Stimulated activated naive CD8-positive, alpha-beta T cell treated with anti-CD3 and anti-CD28 coated beads, Interleukin-15, Interleukin-2, amounts not matched to agents 100 U/mL and 50 U/mL, for 24 hours (primary cell): ENCODE results near the gene PGM5.

Experiments
- ATAC-seq: fragments of 150-1000 bp; cut with Tn5 transposase; one replicate; pipeline ENCODE4 v1.10.0; 2021
- DNase-seq: peaks from one replicate; pipeline ENCODE4 v3.0.0; 2021

The PGM5 gene

GRCh38 chr9:68433531-68434110, 77.2 kb downstream of the PGM5 start:
- ATAC-seq (no peak), DNase-seq (no peak)

- no peak for ATAC-seq
Observed at GRCh38 chr9:68437785-68438184, 81.4 kb downstream of the PGM5 start.

GRCh38 chr9:68443624-68444023, 87.2 kb downstream of the PGM5 start:
- no peak for DNase-seq

More at GRCh38 chr9:68437785-68438184, 81.4 kb downstream of the PGM5 start:
- DNase-seq = no peak

GRCh38 chr9:68446836-68447235, 90.4 kb downstream of the PGM5 start:
- ATAC-seq = no peak
- DNase-seq = no peak

More at GRCh38 chr9:68443624-68444023, 87.2 kb downstream of the PGM5 start:
- ATAC-seq = no peak

GRCh38 chr9:68447611-68448010, 91.2 kb downstream of the PGM5 start:
- ATAC-seq = no peak
- DNase-seq = no peak

- ATAC-seq = no peak
- no peak for DNase-seq
Observed at GRCh38 chr9:68454579-68455334, 98.3 kb downstream of the PGM5 start.

GRCh38 chr9:68455451-68455850, 99.0 kb downstream of the PGM5 start:
- DNase-seq = no peak
- no peak for ATAC-seq

GRCh38 chr9:68457803-68458202, 101.4 kb downstream of the PGM5 start:
- ATAC-seq = no peak
- no peak for DNase-seq

GRCh38 chr9:68458918-68459317, 102.5 kb downstream of the PGM5 start:
- DNase-seq = no peak
- no peak for ATAC-seq

GRCh38 chr9:68462105-68462775, 105.8 kb downstream of the PGM5 start:
- ATAC-seq (no peak), DNase-seq (no peak)

- no peak for ATAC-seq
Observed at GRCh38 chr9:68470067-68470466, 113.7 kb downstream of the PGM5 start.

GRCh38 chr9:68470634-68471033, 114.2 kb downstream of the PGM5 start:
- DNase-seq (no peak), ATAC-seq (no peak)

More at GRCh38 chr9:68470067-68470466, 113.7 kb downstream of the PGM5 start:
- no peak for DNase-seq

GRCh38 chr9:68472119-68472518, 115.7 kb downstream of the PGM5 start:
- ATAC-seq (no peak), DNase-seq (no peak)

GRCh38 chr9:68473790-68474189, 117.4 kb downstream of the PGM5 start:
- ATAC-seq (no peak), DNase-seq (no peak)

- DNase-seq (no peak), ATAC-seq (no peak)
Observed at GRCh38 chr9:68476422-68476821, 120.0 kb downstream of the PGM5 start.

GRCh38 chr9:68476847-68477246, 120.4 kb downstream of the PGM5 start:
- DNase-seq (no peak), ATAC-seq (no peak)

GRCh38 chr9:68480807-68481206, 124.4 kb downstream of the PGM5 start:
- ATAC-seq (no peak), DNase-seq (no peak)

GRCh38 chr9:68482548-68482947, 126.1 kb downstream of the PGM5 start:
- DNase-seq = no peak
- no peak for ATAC-seq

- ATAC-seq (no peak), DNase-seq (no peak)
Observed at GRCh38 chr9:68488126-68488525, 131.7 kb downstream of the PGM5 start.

- DNase-seq = no peak
- ATAC-seq = no peak
Observed at GRCh38 chr9:68489646-68490045, 133.2 kb downstream of the PGM5 start.

GRCh38 chr9:68492806-68493205, 136.4 kb downstream of the PGM5 start:
- DNase-seq (no peak), ATAC-seq (no peak)

GRCh38 chr9:68493541-68493940, 137.1 kb downstream of the PGM5 start:
- no peak for ATAC-seq

GRCh38 chr9:68493958-68494577, 137.7 kb downstream of the PGM5 start:
- DNase-seq (no peak), ATAC-seq (no peak)

More at GRCh38 chr9:68493541-68493940, 137.1 kb downstream of the PGM5 start:
- DNase-seq = no peak
